CD4-positive, alpha-beta T cell treated with Interleukin-15 for 1 hour (primary cell): ENCODE results near the gene FBRSL1.
"Not testable (repeated sequence)": the region's sequence is repeated elsewhere in the genome, so short reads cannot be mapped to it uniquely, and the experiment has no call there.

Experiments used
- DNase-seq: peaks from one replicate; pipeline ENCODE4 v3.0.0-alpha.2; 2020

Gene FBRSL1

GRCh38 chr12:132454193-132454932 is 35.6 kb upstream of the FBRSL1 start:
- DNase-seq: no peak

GRCh38 chr12:132454933-132455418 is 35.0 kb upstream of the FBRSL1 start:
- no peak for DNase-seq

DNA sequence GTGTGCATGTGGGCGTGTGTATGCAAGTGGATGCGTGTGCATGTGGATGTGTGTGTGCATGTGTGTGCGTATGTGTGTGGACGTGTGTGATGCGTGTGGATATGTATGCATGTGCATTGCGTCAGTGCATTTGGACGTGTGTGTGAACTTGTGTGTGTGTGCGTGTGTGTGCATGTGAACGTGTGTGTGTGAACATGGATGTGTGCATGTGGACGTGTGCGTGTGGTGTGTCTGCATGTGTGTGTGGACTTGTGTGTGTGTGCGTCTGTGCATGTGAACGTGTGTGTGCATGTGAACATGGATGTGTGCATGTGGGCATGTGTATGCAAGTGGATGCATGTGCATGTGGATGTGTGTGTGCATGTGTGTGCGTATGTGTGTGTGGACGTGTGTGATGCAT is 34.4 kb upstream of the FBRSL1 start:
- no peak for DNase-seq

DNA sequence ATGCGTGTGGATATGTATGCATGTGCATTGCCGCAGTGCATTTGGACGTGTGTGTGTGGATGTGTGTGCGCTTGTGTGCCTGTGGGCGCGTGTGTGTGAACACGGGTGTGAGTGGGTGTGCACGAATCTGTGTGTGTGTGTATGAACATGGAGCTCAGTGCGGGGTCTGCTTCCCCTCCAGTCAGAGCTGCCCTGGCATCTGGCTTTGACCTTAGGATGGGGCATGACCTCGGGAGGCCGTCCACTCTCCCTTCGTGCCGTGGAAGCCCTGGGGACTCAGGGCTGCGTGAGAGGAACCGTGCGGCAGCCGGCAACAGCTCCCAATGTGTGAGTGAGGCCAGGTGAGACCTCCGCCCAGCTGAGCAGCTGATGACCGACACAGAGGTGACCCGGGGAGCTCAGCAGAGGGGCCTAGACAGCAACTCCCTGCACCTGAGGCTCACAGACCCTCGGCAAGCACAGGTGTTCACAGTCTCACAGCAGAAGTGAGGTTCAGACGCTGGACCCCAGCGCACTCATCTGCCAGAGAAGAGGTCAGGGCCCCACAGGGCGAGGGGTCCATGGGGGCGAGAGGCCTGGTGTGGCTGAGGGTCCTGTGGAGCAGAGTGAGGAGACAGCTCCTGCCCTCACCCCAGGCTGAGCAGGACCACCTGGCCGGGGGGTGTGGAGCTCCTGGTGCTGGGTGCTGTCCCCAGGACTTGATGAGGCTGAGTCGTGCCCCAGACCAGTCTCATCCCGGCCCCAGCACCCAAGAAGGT is 33.6 kb upstream of the FBRSL1 start:
- no peak for DNase-seq

DNA sequence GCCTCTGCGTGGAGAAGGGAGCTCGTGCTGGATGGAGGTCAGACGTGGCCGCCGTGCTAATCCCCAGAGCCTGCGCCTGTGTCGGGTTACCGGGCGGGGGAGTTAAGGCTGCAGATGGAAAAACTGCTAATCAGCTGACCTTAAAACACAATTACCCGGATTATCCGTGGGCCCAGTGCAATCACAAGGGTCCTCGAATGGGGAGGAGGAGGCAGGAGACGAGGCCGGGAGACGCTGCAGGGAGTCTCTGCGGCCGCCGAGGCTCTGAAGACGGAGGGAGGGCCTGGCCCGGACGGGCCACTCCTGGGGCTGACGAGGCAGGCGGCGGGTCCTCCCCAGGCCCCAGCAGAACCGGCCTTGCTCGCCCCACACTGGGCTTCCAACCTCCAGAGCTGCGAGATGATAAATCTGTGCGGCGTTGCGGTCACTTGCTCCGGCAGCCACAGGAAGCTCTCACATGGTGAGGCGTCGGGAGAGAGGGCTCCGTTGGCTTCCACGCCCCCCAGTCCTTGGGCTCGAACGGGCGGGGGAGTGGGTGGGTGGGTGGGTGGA is 32.9 kb upstream of the FBRSL1 start:
- no peak for DNase-seq

- DNase-seq: no peak
Observed at GRCh38 chr12:132458441-132458840, 31.5 kb upstream of the FBRSL1 start.

DNA sequence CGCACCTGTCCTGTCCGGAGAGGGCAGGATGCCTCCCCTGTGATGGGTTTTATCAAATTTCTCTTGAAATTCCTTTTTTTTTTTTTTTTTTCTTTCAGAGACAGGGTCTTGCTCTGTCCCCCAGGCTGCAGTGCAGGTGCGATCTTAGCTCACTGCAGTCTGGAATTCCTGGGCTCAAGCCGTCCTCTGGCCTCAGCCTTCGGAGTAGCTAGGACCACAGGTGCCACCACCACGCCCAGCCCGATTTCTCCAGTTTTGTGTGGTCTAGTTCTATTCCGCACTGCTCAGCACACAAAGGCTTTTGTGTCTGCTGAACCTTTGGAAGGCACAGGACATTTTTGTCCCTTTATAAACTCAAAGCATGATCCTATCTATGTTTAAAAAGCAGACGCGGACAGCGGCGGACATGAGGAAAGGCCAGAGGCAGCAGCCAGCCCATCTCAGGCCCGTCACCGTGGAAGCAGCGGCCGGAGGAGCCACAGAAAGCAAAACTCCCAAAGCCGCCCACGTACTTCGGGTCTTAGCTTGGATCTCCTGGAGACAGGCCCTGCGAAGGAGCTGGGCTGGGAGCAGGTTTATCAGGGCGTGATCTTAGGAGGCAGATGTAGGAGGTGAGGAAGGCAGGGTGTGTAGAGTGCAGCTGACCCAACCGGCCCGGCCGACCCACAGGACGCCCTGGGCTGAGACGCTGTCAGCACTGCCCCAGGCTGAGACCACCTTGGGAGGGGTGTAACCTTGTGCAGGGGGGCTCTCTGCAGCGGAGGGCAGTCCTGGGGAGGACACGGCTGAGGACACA is 30.9 kb upstream of the FBRSL1 start:
- no peak for DNase-seq

DNA sequence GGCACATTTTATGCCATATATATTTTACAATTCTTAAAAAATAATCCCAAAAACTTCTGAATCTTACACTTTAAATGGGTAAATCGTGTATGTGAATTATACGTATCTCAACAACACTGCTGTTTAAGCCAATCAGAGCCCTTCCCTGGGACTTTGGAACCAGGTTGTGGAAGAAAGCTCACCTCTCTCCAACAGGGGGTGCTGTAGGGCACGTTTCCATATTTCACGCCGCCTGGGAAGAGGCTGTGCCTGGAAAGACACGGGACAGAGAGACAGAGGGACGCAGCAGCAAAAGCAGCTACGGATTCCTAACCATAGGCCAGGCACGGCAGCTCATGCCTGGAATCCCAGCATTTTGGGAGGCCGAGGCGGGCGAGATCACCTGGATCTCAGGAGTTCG is 29.4 kb upstream of the FBRSL1 start:
- DNase-seq: no peak

DNA sequence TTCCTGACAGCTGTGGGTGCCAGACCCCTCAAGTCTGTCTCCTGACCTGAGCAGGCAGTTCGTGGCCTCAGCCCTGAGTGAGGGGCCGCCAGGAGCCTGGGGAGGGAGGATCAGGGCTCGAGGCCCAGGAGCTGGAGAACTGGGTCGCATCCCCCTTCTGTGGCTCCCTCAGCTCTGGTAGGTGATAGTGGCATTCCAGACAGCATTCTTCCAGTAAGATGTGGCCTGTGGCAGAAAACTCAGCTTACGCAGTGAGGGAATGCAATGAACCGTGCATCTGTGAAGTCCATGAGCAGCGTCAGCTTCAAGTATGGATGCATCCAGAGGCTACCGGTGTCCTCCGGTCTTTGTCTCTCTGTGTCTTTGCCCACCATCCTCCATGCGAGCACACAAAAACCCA is 28.4 kb upstream of the FBRSL1 start:
- DNase-seq: no peak

GRCh38 chr12:132462788-132463187 is 27.2 kb upstream of the FBRSL1 start:
- peak; percentile 46 for DNase-seq

DNA sequence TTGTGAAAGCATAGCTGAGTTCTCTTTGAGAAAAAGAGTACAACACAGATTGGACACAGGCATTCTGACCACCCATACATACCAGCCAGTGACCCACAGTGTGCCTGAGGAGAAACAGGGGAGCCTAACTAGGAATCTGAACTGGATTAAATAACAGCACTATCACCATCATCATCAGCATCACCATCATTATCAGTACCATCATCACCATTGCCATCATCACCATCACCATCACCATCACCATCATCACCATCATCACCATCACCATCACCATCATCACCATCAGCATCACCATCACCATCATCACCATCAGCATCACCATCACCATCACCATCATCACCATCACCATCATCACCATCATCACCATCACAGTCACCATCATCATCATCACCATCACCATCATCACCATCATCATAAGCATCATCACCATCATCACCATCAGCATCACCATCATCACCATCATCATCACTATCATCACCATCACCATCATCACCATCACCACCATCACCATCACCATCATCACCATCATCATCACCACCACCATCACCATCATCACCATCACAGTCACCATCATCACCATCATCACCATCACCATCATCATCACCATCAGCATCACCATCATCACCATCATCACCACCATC is 26.5 kb upstream of the FBRSL1 start:
- not testable (repeated sequence) for DNase-seq

DNA sequence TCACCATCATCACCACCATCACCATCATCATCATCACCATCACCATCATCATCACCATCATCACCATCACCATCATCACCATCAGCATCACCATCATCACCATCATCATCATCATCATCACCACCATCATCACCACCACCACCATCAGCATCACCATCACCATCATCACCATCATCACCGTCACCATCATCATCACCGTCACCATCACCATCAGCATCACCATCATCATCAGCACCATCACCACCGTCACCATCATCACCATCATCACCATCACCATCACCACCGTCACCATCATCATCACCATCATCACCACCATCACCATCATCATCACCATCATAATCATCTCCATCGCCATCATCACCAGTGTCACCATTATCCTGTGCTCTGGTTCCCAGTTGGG is 25.6 kb upstream of the FBRSL1 start:
- DNase-seq: not testable (repeated sequence)

GRCh38 chr12:132464820-132465219 is 25.1 kb upstream of the FBRSL1 start:
- DNase-seq: no peak

- no peak for DNase-seq
Observed at GRCh38 chr12:132465269-132466190, 24.4 kb upstream of the FBRSL1 start.

DNA sequence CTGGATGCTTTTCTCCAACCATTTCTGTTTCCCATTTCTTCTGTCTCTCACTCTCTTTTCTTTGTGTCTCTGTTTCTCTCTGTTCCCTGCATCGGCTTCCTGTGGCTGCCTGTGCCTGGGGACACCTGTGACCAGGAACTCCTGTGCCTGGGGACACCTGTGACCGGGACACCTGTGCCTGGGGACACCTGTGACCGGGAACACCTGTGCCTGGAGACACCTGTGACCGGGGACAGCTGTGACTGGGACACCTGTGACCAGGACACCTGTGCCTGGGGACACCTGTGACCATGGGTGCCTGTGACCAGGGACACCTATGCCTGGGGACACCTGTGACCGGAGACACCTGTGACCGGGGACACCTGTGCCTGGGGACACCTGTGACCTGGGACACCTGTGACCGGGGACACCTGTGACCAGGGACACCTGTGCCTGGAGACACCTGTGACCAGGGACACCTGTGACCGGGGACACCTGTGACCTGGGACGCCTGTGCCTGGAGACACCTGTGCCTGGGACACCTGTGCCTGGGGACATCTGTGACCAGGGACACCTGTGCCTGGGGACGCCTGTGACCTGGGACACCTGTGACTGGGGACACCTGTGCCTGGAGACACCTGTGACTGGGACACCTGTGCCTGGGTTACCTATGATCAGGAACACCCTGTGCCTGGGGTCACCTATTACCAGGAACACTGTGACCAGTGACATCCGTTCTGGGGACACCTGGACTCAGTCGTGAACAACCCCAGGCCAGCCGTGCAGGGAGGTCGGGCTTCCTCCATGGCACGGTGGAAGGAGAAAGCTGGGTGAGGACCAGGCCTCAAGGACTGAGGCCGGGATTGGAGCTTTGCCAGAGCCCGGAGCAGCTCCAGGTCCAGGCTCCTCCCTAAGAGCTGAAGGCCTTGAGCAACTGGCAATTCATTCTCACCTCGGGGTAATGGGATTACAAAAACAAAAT is 23.4 kb upstream of the FBRSL1 start:
- DNase-seq: no peak

DNA sequence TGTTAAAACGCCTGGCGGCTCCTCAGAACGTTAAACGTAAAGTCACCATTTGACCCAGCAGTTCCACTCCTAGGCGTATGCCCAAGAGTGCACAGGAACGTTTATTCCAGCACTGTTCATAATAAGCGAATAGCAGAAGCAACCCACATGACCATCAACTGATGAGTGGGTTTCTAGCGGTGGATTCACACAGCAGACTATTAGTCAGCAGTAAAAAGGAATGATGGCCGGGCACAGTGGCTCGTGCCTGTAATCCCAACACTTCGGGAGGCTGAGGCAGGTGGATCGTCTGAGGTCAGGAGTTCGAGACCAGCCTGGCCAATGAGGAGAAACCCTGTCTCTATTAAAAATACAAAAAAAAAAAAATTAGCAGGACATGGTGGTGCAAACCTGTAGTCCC is 22.4 kb upstream of the FBRSL1 start:
- DNase-seq: no peak

DNA sequence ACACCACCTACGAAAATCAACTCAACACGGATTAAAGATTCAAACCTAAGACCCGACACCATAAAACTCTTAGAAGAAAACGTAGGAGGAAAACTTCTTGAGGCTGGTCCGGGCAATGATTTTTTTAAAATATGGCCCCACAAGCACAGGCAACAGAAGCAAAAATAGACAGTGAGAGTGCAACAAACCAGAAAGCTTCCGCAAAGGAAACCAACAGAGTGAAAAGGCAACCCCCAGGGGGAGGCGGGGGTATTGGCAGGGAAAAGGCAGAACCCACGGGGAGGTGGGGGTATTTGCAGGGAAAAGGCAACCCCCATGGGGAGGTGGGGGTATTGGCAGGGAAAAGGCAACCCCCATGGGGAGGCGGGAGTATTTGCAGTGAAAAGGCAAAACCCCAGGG is 20.5 kb upstream of the FBRSL1 start:
- DNase-seq: peak; percentile 33

DNA sequence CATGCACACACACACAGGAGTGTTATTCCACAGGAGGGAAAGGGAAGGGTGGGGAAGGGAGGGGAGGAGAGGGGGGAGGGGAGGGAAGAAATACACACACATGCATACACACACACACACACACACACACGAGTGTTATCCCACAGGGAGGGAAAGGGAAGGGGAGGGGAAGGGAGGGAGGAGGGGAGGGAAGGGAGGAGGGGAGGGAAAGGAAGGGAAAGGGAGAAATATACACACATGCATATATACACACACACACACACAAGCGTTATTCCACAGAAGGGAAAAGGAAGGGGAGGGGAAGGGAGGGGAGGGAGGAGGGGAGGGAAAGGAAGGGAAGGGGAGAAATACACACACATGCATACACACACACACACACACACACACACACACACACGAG is 19.6 kb upstream of the FBRSL1 start:
- DNase-seq: no peak

- peak; percentile 75 for DNase-seq
Observed at GRCh38 chr12:132471011-132471857, 18.7 kb upstream of the FBRSL1 start.
